Keratinocyte (primary cell): ENCODE data around the gene RMND5A. TPM values are rescaled to one million over a fixed set of nuclear protein-coding genes. Genes with fewer than 3 reads are reported as not detected.

Source experiments
- DNase-seq: peaks from one replicate; pipeline ENCODE4 v3.0.0-alpha.2; 2011; ENCODE audit warnings: low read depth, missing footprints, low spot score
- FAIRE-seq: peaks from 2 replicates; lab custom pipeline; 2011; peaks lifted over from hg19 to GRCh38; lab: Jason Lieb, UNC
- H2AFZ ChIP-seq: 2 replicates; pipeline ENCODE4 v1.6.0; 2012; ENCODE audit warnings: low read length, control low read depth, inconsistent platforms; ENCODE audit not compliant: control insufficient read depth
- H3K27ac ChIP-seq: 2 replicates; pipeline ENCODE4 v1.5.1; 2011; ENCODE audit warnings: low read length; ENCODE audit not compliant: control insufficient read depth, insufficient read depth
- H3K27me3 ChIP-seq: 3 replicates; pipeline ENCODE4 v1.6.0; 2011; ENCODE audit warnings: low read length; ENCODE audit not compliant: control insufficient read depth, insufficient read depth; ENCODE audit errors: extremely low read depth
- H3K36me3 ChIP-seq, 2 experiments: 2 replicates in 1 of 2; 3 replicates in 1 of 2; pipeline ENCODE4 v1.5.1; 2011; ENCODE audit warnings: low read length in 2 of 2, mild to moderate bottlenecking in 1 of 2; ENCODE audit not compliant: control insufficient read depth in 2 of 2, insufficient read depth in 2 of 2; ENCODE audit errors: extremely low read depth in 1 of 2
- H3K4me1 ChIP-seq: 3 replicates; pipeline ENCODE4 v1.5.1; 2011; ENCODE audit warnings: low read length; ENCODE audit not compliant: control insufficient read depth, insufficient read depth; ENCODE audit errors: extremely low read depth
- H3K4me2 ChIP-seq: 3 replicates; pipeline ENCODE4 v1.6.0; 2011; ENCODE audit warnings: low read depth, low read length; ENCODE audit not compliant: control insufficient read depth, insufficient read depth; ENCODE audit errors: extremely low read depth
- H3K4me3 ChIP-seq, 3 experiments: fragments of 200-600 bp in 1 of 3; sonication (generic) in 1 of 3; 2 replicates in 2 of 3; 3 replicates in 1 of 3; pipeline ENCODE4 v1.5.1; 2011 to 2016; ENCODE audit warnings: low read length in 3 of 3, mild to moderate bottlenecking in 3 of 3, control low read depth in 2 of 3, inconsistent platforms in 1 of 3, low read depth in 1 of 3, mixed read lengths in 1 of 3, mixed run types in 1 of 3, moderate library complexity in 1 of 3; ENCODE audit not compliant: control insufficient read depth in 2 of 3, insufficient read depth in 2 of 3; ENCODE audit errors: extremely low read depth in 1 of 3
- H3K79me2 ChIP-seq: 2 replicates; pipeline ENCODE4 v1.6.0; 2012; ENCODE audit warnings: low read length; ENCODE audit not compliant: control insufficient read depth, insufficient read depth
- H3K9ac ChIP-seq: 3 replicates; pipeline ENCODE4 v1.6.0; 2011; ENCODE audit warnings: low read length; ENCODE audit not compliant: control insufficient read depth, insufficient read depth; ENCODE audit errors: extremely low read depth
- H3K9me1 ChIP-seq: 3 replicates; pipeline ENCODE4 v1.6.0; 2011; ENCODE audit warnings: low read length; ENCODE audit not compliant: control insufficient read depth, insufficient read depth; ENCODE audit errors: extremely low read depth
- H3K9me3 ChIP-seq: 2 replicates; pipeline ENCODE4 v1.5.1; 2012; ENCODE audit warnings: low read depth, low read length; ENCODE audit not compliant: control insufficient read depth
- H4K20me1 ChIP-seq: 3 replicates; pipeline ENCODE4 v1.6.0; 2011; ENCODE audit warnings: low read length; ENCODE audit not compliant: control insufficient read depth, insufficient read depth; ENCODE audit errors: extremely low read depth
- CTCF ChIP-seq, 3 experiments: IDR thresholded peaks in 1 of 3; conservative IDR thresholded peaks in 1 of 3; optimal IDR thresholded peaks in 1 of 3; 2 replicates in 2 of 3; 3 replicates in 1 of 3; pipeline versions ENCODE3 to v1.5.1; 2011; ENCODE audit warnings: low read length in 3 of 3, mild to moderate bottlenecking in 3 of 3, moderate library complexity in 2 of 3, control low read depth in 1 of 3, inconsistent platforms in 1 of 3; ENCODE audit not compliant: insufficient read depth in 2 of 3; ENCODE audit errors: extremely low read depth in 1 of 3
- EZH2 ChIP-seq: IDR thresholded peaks from one replicate; pipeline ENCODE4 v1.6.1; 2012; ENCODE audit warnings: inconsistent platforms, mild to moderate bottlenecking, low read length, moderate library complexity
- dilution Hi-C: fragments of 300-500 bp; cut with MboI; formaldehyde crosslinking; loops from one replicate; pipeline ENCODE4 v1.7.0; 2020; ENCODE audit warnings: low sequenced_read_pairs; ENCODE audit not compliant: extremely low pct_ligation_motif_present
- polyA plus RNA-seq, 5 experiments: library from polyadenylated mRNA; depleted of rRNA in 3 of 5; stranded (reverse) in 3 of 5; stranded (forward) in 1 of 5; unstranded in 1 of 5; fragments of >200 nt; gene quantifications; 1 replicate in 1 of 5; 2 replicates in 3 of 5; 3 replicates in 1 of 5; pipeline versions ENCODE4 v1.2.1 to v1.2.3, GENCODE V29; 2011 to 2012; ENCODE audit warnings: missing spikeins in 2 of 5, low read depth in 1 of 5, low replicate concordance in 1 of 5

The RMND5A gene
- polyA plus RNA-seq, 1 donor (not counting 4 experiments of a cell fraction or from before 2014, with no cell fraction given), result 26.0 TPM

- dilution Hi-C loops, result no loop called here
- FAIRE-seq, result no peak
Measured at GRCh38 chr2:86793752-86794151, 73.7 kb downstream of the RMND5A start.

GRCh38 chr2:86794861-86795260, 74.8 kb downstream of the RMND5A start:
- FAIRE-seq (no peak), DNase-seq (no peak)
- no peak overlapping the region for H3K4me2 ChIP-seq
- no peak overlapping the region for H3K9ac ChIP-seq
- peaks cover 31% of the 10 kb centered on the region for H3K27me3 ChIP-seq
- no peaks in the 10 kb centered on the region for H3K36me3 ChIP-seq
- H3K27ac ChIP-seq, result no peak overlapping the region
- H3K9me3 ChIP-seq, result peaks cover 7% of the 10 kb centered on the region
- TF ChIP-seq CTCF (optimal IDR thresholded peaks at IDR 0.05 in 1 of 3, IDR thresholded peaks at IDR 0.05 in 1 of 3, conservative IDR thresholded peaks at IDR 0.05 in 1 of 3; ENCODE audit: extremely low read depth in 1 of 3, insufficient read depth in 2 of 3, low read length in 3 of 3) (no peak), EZH2 (no peak)
- H4K20me1 ChIP-seq, result peaks cover 2% of the 10 kb centered on the region
- dilution Hi-C loops, result no loop called here
- H3K79me2 ChIP-seq, result no peaks in the 10 kb centered on the region
- H3K4me1 ChIP-seq, result no peaks in the 10 kb centered on the region
- no peak overlapping the region for H3K4me3 ChIP-seq
- no peaks in the 10 kb centered on the region for H3K9me1 ChIP-seq
- H2AFZ ChIP-seq, result no peak overlapping the region

More at GRCh38 chr2:86793752-86794151, 73.7 kb downstream of the RMND5A start:
- Histone ChIP-seq H4K20me1 (peaks cover 2% of the 10 kb centered on the region), H3K9me1 (no peaks in the 10 kb centered on the region), H3K27me3 (peaks cover 42% of the 10 kb centered on the region), H3K79me2 (no peaks in the 10 kb centered on the region), H3K36me3 (no peaks in the 10 kb centered on the region), H3K4me1 (no peaks in the 10 kb centered on the region), H3K9me3 (peaks cover 7% of the 10 kb centered on the region), H3K27ac (no peak overlapping the region), H2AFZ (no peak overlapping the region), H3K9ac (no peak overlapping the region), H3K4me2 (no peak overlapping the region), H3K4me3 (no peak overlapping the region)
- DNase-seq, result no peak
- TF ChIP-seq CTCF (optimal IDR thresholded peaks at IDR 0.05 in 1 of 3, IDR thresholded peaks at IDR 0.05 in 1 of 3, conservative IDR thresholded peaks at IDR 0.05 in 1 of 3; ENCODE audit: extremely low read depth in 1 of 3, insufficient read depth in 2 of 3, low read length in 3 of 3), result no peak
- TF ChIP-seq EZH2, result no peak
